ENCODE measurements around the gene MXD3.
"Not testable (repeated sequence)": the region's sequence is repeated elsewhere in the genome, so short reads cannot be mapped to it uniquely, and the experiment has no call there.

Gene MXD3

GRCh38 chr5:177311723-177312648, at the start of gene MXD3:
Gene MXD3, minus strand, starts transcription at chr5:177311898. Its CDS starts 68 bp downstream, at chr5:177311830.
- peak; percentile 99 for DNase-seq

DNA sequence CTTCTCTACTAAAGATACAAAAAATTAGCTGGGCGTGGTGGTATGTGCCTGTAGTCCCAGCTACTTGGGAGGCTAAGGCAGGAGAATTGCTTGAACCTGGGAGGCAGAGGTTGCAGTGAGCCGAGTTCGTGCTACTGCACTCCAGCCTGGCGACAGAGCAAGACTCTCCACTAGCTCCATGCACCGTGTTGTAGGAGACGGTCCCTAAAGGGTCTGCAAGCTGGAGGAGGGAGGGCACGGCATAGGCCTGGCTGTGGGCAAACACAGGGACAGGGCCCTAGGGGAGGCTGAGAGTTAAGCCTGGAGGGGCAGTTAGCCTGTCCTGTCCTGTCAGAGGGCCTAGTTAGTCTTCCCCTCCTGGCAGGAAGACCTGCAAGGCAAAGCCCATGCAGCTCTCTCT, 49.0 kb upstream of the MXD3 start:
- DNase-seq: not testable (repeated sequence)

- no peak for DNase-seq
These were observed 48.2 kb upstream of the MXD3 start for GRCh38 chr5:177359860-177360259.

DNA sequence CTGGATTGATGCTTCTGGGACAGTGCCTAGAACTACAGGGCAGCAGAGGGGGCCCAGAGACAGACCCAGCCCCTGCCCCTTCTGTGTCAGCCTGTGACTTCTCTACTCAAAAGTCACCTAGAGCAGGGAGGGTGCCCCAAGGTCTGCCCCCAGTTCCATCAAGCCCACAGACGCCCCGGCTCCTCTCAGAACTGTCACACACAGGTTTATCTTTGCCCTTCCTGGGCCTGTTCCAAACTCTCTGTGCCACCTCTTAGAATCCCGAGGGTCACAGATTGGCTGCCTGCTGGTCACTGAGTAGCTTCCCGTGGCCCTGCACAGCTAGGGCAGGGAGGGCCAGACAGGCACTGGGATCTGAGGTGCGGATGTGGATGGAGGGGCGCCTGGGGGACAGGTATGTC, 47.8 kb upstream of the MXD3 start:
- DNase-seq: no peak

DNA sequence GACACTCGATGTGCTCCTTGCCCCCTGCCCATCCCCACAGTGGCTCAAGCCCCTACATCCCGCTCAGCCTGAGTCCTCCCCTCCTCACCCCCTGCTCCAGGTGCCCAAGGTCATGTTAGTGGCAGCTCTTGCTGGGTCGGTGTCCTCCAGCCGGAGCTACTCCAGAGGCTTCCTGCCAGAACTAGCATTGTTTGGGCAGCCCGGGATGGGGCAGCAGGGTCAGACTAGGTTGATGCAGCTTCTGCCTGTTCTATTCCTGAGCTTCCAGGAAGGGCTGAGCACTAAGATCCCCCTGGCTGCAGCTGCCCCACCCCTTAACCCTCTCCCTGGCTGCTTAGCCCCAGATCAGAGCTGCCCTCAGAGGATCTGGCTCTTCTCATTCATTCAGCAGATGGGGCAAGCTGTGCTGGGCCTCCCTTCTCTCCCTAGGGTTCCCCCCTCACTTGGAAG, 46.7 kb upstream of the MXD3 start:
- DNase-seq: no peak

DNA sequence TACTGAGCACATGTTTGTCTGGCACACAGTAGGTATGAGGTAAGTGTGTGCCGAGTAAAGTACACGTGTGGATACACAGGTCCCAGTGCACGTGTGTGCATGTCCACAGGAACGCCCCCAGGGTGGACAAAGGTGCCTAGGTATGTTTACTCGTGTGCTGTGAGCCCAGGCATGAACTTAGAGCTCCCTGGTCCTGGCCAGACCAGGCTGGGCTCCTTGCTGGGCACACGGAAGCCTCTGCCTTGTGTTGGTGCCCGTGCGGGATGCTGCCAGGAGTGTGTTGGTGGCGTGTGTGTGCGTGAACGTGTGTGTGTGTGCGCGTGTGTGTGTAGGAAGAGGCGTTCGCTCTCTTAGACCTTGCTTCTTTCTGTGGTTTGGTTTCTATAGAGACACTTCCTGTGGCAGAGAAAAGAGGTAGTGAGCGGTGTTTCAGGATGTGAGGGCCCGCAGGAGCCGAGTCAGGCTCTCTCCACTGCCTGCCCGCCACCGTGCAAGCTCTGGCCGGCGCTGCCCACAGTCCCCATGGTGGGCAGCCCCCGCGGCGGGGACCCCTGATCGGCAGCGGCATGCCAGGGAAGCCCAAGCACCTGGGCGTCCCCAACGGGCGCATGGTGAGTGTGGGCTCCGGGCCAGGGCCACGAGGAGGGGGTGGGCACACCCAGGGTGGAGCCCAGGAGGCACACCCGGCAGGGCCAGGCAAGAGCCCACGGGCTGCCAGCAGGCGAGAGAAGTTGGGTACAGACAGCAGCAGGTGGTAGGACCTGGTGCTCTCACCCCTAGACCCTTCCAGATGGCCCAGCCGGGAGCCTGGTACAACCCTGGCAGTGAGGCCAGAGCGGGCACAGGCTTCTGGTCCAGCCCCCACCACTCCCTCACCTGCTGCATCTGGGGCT, 46.0 kb upstream of the MXD3 start, which contains the start of gene RGS14:
TSS of gene RGS14 (plus strand) at position 466 of the 893 bp plus-strand sequence. CDS start at position 567, 101 bp downstream.
- peak; percentile 63 for DNase-seq

GRCh38 chr5:177357146-177357458, 45.4 kb upstream of the MXD3 start:
- no peak for DNase-seq

- no peak for DNase-seq
These were observed 45.0 kb upstream of the MXD3 start for GRCh38 chr5:177356746-177357145.

GRCh38 chr5:177355868-177356168, 44.1 kb upstream of the MXD3 start:
- DNase-seq: no peak

DNA sequence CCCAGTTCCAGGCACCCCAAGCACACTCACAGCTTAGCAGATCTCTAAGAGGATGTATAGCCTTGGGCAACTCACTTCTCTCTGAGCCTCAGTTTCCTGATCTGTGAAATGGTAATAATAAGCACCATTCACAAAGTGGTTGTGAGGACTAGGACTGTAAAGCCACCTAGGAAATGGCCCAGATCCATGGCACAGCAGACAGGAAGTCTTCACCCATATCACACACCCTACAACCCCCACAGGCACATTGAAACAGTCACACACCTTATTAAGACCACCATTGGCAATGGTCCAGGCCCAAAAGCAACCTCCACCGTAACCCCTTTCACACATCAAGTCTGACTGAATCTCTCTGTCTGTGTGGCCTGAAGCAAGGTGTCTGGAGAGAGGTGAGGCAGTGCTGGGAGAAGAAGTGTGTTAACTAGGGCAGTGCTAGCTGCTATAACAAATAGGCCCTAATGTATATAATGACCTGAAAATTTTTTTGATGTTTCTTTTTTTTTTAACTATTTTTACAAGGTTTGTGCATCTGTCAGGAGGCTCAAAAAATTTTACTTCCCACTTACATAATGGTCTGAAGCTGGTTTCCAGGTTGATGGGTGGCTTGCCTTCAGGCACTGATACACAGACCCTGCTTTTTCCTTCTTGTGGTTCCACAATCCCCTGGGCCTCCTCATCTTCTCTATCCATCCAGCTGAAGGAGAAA, 43.6 kb upstream of the MXD3 start:
- DNase-seq: no peak

DNA sequence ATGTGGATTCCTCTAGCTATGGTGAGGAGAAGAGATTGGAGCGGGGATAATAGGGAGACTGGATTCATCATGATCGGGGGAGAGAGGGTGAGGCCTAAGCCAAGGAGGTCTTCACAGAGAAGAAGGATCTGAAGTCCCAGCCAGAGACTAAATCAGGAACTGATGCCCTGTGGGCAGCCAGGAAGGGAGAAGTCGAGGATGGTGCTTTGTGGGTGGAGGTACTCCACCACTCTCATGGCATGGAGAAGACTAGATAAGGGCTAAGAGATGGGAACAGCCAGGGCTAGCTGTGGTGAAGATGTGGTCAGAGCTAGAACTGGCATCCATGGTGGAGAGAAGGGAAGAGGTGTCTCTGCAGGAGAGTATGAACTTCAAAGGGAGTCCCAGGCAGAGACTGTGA, 43.0 kb upstream of the MXD3 start:
- DNase-seq: no peak

DNA sequence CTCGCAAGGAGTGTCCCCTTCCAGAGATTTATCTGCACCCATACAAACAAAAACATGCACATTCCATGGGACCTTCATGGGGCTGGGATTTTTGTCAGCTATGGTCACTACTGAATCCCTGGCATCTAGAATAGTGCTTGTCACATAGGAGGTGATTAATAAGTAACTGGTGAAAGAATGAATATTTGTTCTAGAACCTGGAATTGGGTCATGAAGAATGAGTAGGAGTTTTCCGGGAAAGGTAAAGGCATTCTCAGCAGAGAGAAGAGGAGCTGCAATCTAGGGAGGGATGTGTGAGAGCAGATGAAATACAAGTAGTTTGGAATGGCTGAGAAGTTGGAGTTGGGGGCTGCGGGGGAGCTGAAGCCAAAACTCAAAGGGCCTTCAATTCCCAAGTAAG, 42.6 kb upstream of the MXD3 start:
- DNase-seq: no peak

- no peak for DNase-seq
These were observed 41.4 kb upstream of the MXD3 start for GRCh38 chr5:177353093-177353492.

DNA sequence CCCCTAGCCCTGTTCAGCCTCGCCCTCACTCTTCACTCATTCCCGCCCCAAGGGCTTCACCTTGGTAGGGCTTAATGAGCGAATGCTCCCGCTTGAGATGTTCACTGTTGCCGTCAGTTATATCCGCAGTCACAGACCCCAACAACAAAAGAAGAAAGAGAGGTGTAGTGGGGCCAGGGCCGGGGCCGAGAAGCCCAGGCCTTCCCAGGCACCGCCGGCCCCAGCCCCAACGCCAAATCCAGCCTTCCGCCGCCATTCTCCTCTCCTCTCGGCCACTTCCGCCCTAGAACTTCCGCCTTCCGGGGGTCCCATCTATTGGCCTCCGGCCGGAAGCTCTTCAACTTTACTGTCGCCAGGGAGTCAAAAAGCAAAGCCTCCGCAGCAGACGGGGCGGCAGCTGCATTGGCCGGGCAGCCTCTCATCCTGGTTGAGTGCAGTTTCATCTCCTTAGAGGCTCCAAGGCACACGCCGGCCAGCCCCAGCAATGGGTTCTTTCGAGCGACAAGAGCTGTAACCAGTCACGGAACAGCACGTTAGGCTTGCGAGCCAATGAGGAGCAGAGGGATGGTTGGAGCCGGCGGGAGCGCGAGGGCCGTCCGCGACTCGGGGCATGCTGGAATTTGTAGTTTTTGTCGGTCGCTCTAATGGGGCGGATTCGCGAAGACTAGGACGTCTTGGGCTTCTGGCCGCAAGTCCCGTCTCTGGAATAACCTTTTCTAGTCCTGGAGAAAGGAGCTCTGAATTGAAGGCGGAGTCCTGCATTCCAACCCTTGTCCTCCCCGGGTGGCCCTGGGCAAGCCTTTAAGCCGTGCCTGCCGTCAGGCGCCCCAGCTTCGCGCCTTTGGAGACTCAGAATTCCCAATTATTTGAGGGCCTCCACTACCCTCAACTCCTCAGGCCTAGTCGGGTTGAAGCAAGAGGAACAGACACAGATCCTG, 40.0 kb upstream of the MXD3 start, which contains the start of gene LMAN2:
TSS of gene LMAN2 (minus strand) at position 277 of the 938 bp plus-strand sequence. CDS start at position 256, 21 bp downstream.
- DNase-seq: peak; percentile 91

GRCh38 chr5:177350776-177351391, 39.2 kb upstream of the MXD3 start:
- DNase-seq: no peak

GRCh38 chr5:177349762-177350161, 38.1 kb upstream of the MXD3 start:
- no peak for DNase-seq

DNA sequence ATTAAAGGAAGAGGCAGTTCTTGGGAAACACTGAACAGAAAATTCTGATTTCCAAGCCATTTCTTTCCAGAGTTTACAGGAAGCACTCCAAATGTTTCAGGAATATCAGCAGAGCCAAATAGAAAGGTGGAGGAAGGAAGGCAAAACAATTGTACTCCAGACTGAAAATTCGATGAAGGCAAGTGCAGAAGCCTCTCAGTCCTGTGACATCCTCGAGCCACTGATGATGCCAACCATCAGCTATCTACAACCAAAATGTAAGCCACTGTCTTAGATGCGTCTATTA, 37.6 kb upstream of the MXD3 start:
- no peak for DNase-seq

- no peak for DNase-seq
These were observed 36.0 kb upstream of the MXD3 start for GRCh38 chr5:177347699-177348098.

DNA sequence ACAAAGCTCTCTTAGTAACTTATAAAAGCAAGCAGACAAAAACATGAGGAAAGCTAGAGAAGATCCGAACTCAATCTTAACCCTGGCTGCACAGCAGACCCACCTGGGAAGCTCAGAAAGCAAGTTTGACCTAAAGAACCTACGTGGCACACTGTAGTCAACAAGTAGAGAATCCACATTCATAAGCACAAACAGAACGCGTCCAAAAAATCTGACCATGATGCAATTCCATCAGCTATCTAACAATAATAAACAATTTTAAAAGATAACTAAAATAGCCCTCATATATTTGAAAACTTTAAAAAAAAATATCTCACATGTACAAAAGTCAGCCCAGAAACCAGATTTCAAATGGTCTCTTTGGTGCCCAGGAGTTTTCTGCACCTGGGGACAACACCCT, 35.1 kb upstream of the MXD3 start:
- no peak for DNase-seq

GRCh38 chr5:177344891-177345290, 33.2 kb upstream of the MXD3 start:
- no peak for DNase-seq

DNA sequence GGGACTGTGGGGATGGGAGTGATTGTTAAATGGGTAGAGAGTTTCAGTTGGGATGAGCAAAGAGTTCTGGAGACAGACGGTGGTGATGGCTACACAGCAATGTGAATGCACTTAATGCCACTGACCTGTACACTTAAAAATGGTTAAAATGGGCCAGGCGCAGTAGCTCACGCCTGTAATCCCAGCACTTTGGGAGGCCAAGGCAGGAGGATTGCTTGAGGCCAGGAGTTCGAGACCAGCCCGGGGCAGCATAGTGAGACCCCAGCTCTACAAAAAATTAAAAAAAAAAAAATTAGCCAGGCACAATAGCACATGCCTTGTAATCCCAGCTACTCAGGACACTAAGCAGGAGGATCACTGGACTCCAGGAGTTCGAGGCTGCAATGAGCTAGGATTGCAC, 32.1 kb upstream of the MXD3 start:
- DNase-seq: no peak

DNA sequence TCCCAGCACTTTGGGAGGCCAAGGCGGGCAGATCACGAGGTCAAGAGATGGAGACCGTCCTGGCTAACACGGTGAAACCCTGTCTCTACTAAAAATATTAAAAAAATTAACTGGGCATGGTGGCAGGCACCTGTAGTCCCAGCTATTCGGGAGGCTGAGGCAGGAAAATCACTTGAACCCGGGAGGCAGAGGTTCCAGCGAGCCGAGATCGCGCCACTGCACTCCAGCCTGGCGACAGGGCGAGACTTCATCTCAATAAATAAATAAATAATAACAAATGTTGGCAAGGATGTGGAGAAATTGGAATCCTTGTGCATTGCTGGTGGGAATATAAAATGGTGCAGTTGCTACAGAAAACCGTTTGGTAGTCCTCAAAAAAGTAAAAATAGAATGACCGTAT, 31.3 kb upstream of the MXD3 start:
- DNase-seq: not testable (repeated sequence)
